Articular chondrocyte of knee joint (primary cell): ENCODE results near the gene SPRR1B. TPM values are rescaled to one million over a fixed set of nuclear protein-coding genes. Genes with fewer than 3 reads are reported as not detected.

Experiments used
- small RNA-seq: library from RNA; depleted of rRNA; stranded (forward); fragments of <200 nt; gene quantifications from one replicate; pipeline ENCODE3, GENCODE V24; 2012
- total RNA-seq: library from RNA; depleted of rRNA; stranded (reverse); fragments of >200 nt; gene quantifications from 2 replicates; pipeline ENCODE4 v1.2.3, GENCODE V29; 2012

SPRR1B gene, protein sequence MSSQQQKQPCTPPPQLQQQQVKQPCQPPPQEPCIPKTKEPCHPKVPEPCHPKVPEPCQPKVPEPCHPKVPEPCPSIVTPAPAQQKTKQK
- not detected in 2 replicates for total RNA-seq

DNA sequence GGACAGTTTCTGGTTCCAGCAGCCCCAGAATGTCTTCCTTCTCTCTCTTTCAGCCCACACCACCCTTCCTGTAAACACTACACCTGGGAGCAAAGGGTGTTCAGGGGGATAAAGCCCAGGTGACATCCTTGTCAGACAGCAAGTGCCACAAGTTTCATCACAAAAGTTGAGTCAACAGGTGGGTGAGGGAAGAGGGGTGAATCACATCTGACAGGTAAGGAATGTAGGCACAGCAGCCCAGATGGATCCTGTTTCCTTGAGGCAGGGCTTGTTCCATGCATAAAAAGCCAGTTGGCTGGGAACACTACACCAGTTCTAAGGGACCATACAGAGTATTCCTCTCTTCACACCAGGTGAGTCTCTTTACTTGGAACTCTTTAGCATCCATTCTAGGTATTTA, at the start of gene SPRR1B:
TSS of gene SPRR1B (plus strand) at position 309 of the 400 bp plus-strand sequence. CDS start 1,143 bp downstream, outside the sequence.

DNA sequence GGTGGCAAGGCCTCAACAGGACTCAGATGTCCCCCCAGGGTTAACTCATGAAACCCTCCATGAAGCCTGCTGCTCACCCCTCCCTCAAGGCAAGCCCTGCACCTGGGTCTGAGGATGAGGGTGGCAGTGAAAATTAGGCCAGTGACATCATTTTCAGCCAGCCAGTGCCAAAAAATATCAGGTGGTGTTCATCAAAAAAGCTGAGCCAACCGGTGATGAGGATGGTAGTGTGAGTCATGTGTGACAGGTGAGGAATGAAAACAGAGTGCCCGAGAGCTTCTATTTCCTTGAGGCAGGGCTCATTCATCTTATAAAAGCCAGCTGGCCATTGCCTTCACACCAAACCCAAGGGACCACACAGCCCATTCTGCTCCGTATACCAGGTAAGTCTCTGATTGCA, 47.3 kb upstream of the SPRR1B start, which contains the start of gene SPRR1A:
TSS of gene SPRR1A (plus strand) at position 339 of the 400 bp plus-strand sequence. CDS start 1,150 bp downstream, outside the sequence.

DNA sequence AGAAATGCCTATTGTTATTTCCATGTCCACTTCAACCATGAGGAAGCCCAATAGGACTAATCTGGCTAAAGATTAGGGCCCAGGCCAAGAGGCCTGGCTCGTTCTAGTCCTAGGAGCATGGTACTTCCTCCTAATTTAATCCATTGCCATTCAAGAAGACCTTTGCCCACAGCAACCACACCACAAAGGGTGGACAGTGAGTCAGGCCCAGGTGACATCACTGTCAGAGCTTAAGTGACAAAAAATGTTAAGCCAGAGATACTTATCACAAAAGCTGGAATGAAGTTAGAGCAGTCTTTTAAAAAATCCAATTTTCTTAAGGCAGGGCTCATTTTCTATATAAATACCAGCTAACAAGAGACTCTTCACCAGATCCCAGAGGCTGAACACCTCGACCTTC, 29.6 kb upstream of the SPRR1B start, which contains the start of gene SPRR3:
TSS of gene SPRR3 (plus strand) at position 368 of the 400 bp plus-strand sequence. CDS start 1,272 bp downstream, outside the sequence.

DNA sequence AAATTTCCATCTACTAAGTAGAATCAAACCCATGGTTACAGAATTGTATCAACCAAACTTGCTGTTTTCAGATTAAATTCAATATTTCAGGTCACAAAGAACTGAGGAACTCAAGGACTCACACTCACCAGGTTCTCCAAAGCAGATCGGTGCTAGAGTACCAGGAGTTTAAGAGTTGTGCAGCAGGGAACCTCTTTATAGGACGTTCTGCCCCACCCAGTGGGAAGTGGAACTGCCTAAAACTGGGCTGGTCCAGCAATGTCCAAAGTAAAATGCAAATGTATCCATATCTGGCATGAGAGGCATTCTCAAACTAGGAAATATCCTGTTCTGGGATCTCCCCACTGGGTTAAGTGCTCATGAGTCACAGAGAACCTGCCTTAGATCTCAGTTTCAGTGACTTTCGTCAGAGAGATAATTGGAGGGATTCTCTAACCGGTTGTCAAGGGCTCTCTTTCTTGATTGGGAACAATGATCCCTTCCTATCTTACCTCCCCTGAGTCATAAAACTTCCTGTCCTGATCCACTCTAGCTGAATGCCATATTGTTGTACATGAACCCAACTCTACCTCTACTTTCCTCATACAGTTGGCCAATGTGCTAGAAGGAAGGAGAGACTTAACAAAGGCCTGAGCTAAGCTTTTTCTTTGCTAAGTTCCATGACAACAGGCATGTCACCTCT, 10.1 kb downstream of the SPRR1B start, which contains the start of gene SPRR2D:
TSS of gene SPRR2D (minus strand) at position 171 of the 682 bp plus-strand sequence. CDS start 774 bp downstream, outside the sequence.

DNA sequence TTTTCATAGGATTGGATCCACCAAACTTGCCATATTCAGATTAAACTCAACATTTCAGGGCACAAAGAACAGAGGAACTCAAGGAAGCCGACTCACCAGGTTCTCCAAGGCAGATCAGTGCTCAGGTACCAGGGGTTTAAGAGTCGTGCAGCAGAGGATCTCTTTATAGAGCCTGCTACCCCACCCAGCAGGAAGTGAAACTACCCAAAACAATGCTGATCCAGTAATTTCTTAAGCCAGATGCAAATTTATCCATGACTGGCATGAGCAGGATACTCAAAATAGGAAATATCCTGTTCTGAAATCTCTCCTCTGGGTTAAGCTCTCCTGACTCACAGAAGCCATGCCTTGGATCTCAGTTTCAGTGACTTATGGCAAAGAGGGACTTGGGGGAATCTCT, 26.4 kb downstream of the SPRR1B start, which contains the start of gene SPRR2A:
TSS of gene SPRR2A (minus strand) at position 138 of the 400 bp plus-strand sequence. CDS start 777 bp downstream, outside the sequence.

DNA sequence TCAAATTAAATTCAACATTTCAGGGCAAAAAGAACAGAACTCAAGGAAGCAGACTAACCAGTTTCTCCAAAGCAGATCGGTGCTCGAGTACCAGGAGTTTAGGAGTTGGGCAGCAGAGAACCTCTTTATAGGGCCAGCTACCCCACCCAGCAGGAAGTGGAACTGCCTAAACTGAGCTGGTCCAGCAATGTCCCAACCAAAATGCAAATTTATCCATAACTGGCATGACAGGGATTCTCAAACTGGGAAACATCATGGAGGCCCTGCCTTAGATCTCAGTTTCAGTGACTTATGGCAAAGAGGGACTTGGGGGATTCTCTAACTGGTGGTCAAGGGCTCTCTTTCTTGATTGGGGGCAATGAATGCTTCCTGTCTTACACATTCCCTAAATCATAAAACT, 40.5 kb downstream of the SPRR1B start, which contains the start of gene SPRR2B:
TSS of gene SPRR2B (minus strand) at position 101 of the 400 bp plus-strand sequence. CDS start 772 bp downstream, outside the sequence.

Small RNAs within 50 kb of the gene (small RNA-seq; reads per million reads assigned to genes)
- gene AL356867.1 (not detected), gene RF00322 (not detected), gene SPRR1A (not detected)

Other genes starting within 250 kb of the SPRR1B start
- not detected in 2 replicates for gene LCE1E, start 244.9 kb upstream of the SPRR1B start, total RNA-seq
- not detected in 2 replicates for gene LCE1D, start 234.5 kb upstream of the SPRR1B start, total RNA-seq
- not detected in 2 replicates for gene LCE1C, start 224.6 kb upstream of the SPRR1B start, total RNA-seq
- gene LCE1B, start 219.2 kb upstream of the SPRR1B start, total RNA-seq = not detected in 2 replicates
- gene LCE1A, start 203.7 kb upstream of the SPRR1B start, total RNA-seq = not detected in 2 replicates
- gene LCE6A, start 188.3 kb upstream of the SPRR1B start, total RNA-seq = not detected in 2 replicates
- gene LCE7A, start 171.2 kb upstream of the SPRR1B start, total RNA-seq = not detected in 2 replicates
- not detected in 2 replicates for gene SMCP, start 152.9 kb upstream of the SPRR1B start, total RNA-seq
- 0.11 TPM in 1 of 2 replicates, not detected in the other for gene IVL, start 122.7 kb upstream of the SPRR1B start, total RNA-seq
- gene SPRR5, start 84.0 kb upstream of the SPRR1B start, total RNA-seq = not detected in 2 replicates
- not detected in 2 replicates for gene SPRR4, start 60.6 kb upstream of the SPRR1B start, total RNA-seq
- not detected in 2 replicates for gene SPRR1A, start 47.1 kb upstream of the SPRR1B start, total RNA-seq
- not detected in 2 replicates for gene SPRR3, start 29.5 kb upstream of the SPRR1B start, total RNA-seq
- gene SPRR2D, start 9.9 kb downstream of the SPRR1B start, total RNA-seq = not detected in 2 replicates
- gene SPRR2A, start 26.3 kb downstream of the SPRR1B start, total RNA-seq = not detected in 2 replicates
- gene SPRR2B, start 40.4 kb downstream of the SPRR1B start, total RNA-seq = not detected in 2 replicates
- not detected in 2 replicates for gene SPRR2E, start 63.3 kb downstream of the SPRR1B start, total RNA-seq
- not detected in 2 replicates for gene SPRR2F, start 82.3 kb downstream of the SPRR1B start, total RNA-seq
- gene SPRR2G, start 119.7 kb downstream of the SPRR1B start, total RNA-seq = not detected in 2 replicates
- not detected in 2 replicates for gene LELP1, start 172.2 kb downstream of the SPRR1B start, total RNA-seq
- not detected in 2 replicates for gene PRR9, start 186.4 kb downstream of the SPRR1B start, total RNA-seq
- not detected in 2 replicates for gene LORICRIN, start 228.5 kb downstream of the SPRR1B start, total RNA-seq